Tibial artery (tissue), 4 donors: Measurements from ENCODE around the gene SPAG5.
A peak's percentile ranks its signal among the peaks of the same experiment; 100 is the strongest.

Experiments
- DNase-seq, 2 donors: peaks; one replicate each; pipeline ENCODE4 v3.0.0-alpha.2; 2019
- H3K27ac ChIP-seq, 2 donors: fragments of 200-600 bp; sonication (generic) in 1 of 2; 1 replicate in 1 of 2; 2 replicates in 1 of 2; pipeline ENCODE4 v1.5.1; 2018 to 2019; ENCODE audit warnings: mild to moderate bottlenecking in 1 of 2
- H3K27me3 ChIP-seq, 2 donors: fragments of 200-600 bp; sonication (generic) in 1 of 2; one replicate each; pipeline versions ENCODE4 v1.5.1 to v1.6.0; 2016 to 2019
- H3K36me3 ChIP-seq, 3 donors: fragments of 200-600 bp; sonication (generic) in 2 of 3; one replicate each; pipeline ENCODE4 v1.5.1; 2016 to 2019; ENCODE audit warnings: mild to moderate bottlenecking in 2 of 3
- H3K4me1 ChIP-seq, 4 donors: fragments of 200-600 bp; sonication (generic) in 2 of 4; 1 replicate in 3 of 4; 2 replicates in 1 of 4; pipeline ENCODE4 v1.5.1; 2016 to 2019
- H3K4me3 ChIP-seq, 2 donors: fragments of 200-600 bp; sonication (generic) in 1 of 2; 1 replicate in 1 of 2; 2 replicates in 1 of 2; pipeline ENCODE4 v1.5.1; 2018 to 2019; ENCODE audit warnings: mild to moderate bottlenecking in 2 of 2
- H3K9me3 ChIP-seq, 3 donors: fragments of 200-600 bp; sonication (generic) in 1 of 3; one replicate each; pipeline ENCODE4 v1.5.1; 2016 to 2019
- CTCF ChIP-seq, 2 experiments: fragments of 200-600 bp in 1 of 2; fragments of 450-650 bp in 1 of 2; IDR thresholded peaks; one replicate each; pipeline ENCODE4 v1.5.1; 2017 to 2019; ENCODE audit warnings: antibody characterized with exemption in 2 of 2, mild to moderate bottlenecking in 1 of 2, moderate library complexity in 1 of 2
- intact Hi-C: fragments of 100-400 bp; cut with DNase I; formaldehyde crosslinking; loops from one replicate; pipeline ENCODE4 v1.15.0; 2023; ENCODE audit warnings: low total_unique reads

Gene SPAG5

GRCh38 chr17:28643983-28644786, 45.4 kb upstream of the SPAG5 start:
- H3K27me3 ChIP-seq: no peaks in the 10 kb centered on the region
- peak overlapping the region; percentile 95 to 98 for H3K4me3 ChIP-seq
- intact Hi-C loops: no loop called here
- DNase-seq: peak in 1 of 2 donors; percentile 46
- peak; percentile 41 to 53 for TF ChIP-seq CTCF (IDR thresholded peaks at IDR 0.05)
- H3K36me3 ChIP-seq: peaks cover 34 to 51% (median 47%) of the 10 kb centered on the region in 3 donors
- H3K27ac ChIP-seq: peak overlapping the region; percentile 88 to 93
- peaks cover 7 to 39% (median 25%) of the 10 kb centered on the region in 4 donors for H3K4me1 ChIP-seq
- no peaks in the 10 kb centered on the region for H3K9me3 ChIP-seq

GRCh38 chr17:28641579-28641978, 42.8 kb upstream of the SPAG5 start:
- DNase-seq: no peak
- H3K27me3 ChIP-seq: no peaks in the 10 kb centered on the region
- H3K36me3 ChIP-seq: peaks cover 55 to 67% (median 64%) of the 10 kb centered on the region in 3 donors
- H3K4me1 ChIP-seq: peaks cover 7 to 31% (median 24%) of the 10 kb centered on the region in 4 donors
- H3K27ac ChIP-seq: no peak overlapping the region
- no peaks in the 10 kb centered on the region for H3K9me3 ChIP-seq
- TF ChIP-seq CTCF (IDR thresholded peaks at IDR 0.05): no peak
- H3K4me3 ChIP-seq: no peak overlapping the region
- intact Hi-C loops: no loop called here

GRCh38 chr17:28635506-28635905, 36.7 kb upstream of the SPAG5 start:
- TF ChIP-seq CTCF (IDR thresholded peaks at IDR 0.05): no peak
- Histone ChIP-seq H3K4me1 (no peaks in the 10 kb centered on the region), H3K27ac (no peak overlapping the region), H3K9me3 (no peaks in the 10 kb centered on the region), H3K4me3 (no peak overlapping the region), H3K27me3 (no peaks in the 10 kb centered on the region), H3K36me3 (peaks cover 96 to 100% (median 100%) of the 10 kb centered on the region in 3 donors)
- intact Hi-C loops: no loop called here
- no peak for DNase-seq

- Histone ChIP-seq H3K9me3 (no peaks in the 10 kb centered on the region), H3K27me3 (no peaks in the 10 kb centered on the region), H3K4me3 (no peak overlapping the region), H3K27ac (no peak overlapping the region), H3K36me3 (peaks cover 95 to 100% (median 100%) of the 10 kb centered on the region in 3 donors), H3K4me1 (no peaks in the 10 kb centered on the region)
- no peak for TF ChIP-seq CTCF (IDR thresholded peaks at IDR 0.05)
- no peak for DNase-seq
- intact Hi-C loops: no loop called here
These were observed 35.5 kb upstream of the SPAG5 start for GRCh38 chr17:28634206-28634865.

- H3K4me1 ChIP-seq: no peaks in the 10 kb centered on the region
- DNase-seq: no peak
- no peak for TF ChIP-seq CTCF (IDR thresholded peaks at IDR 0.05)
- H3K27me3 ChIP-seq: no peaks in the 10 kb centered on the region
- intact Hi-C loops: no loop called here
- H3K27ac ChIP-seq: no peak overlapping the region
- no peaks in the 10 kb centered on the region for H3K9me3 ChIP-seq
- H3K4me3 ChIP-seq: no peak overlapping the region
- H3K36me3 ChIP-seq: peaks cover 76 to 98% (median 86%) of the 10 kb centered on the region in 3 donors
These were observed 28.0 kb upstream of the SPAG5 start for GRCh38 chr17:28626818-28627217.
